ENCODE measurements around the gene TMEM181. TPM values are rescaled to one million over a fixed set of nuclear protein-coding genes. Genes with fewer than 3 reads are reported as not detected.

The TMEM181 gene
- total RNA-seq, 1 donor from 2014 or later = 42.2 TPM

GRCh38 chr6:158621694-158622544, 62.0 kb downstream of the TMEM181 start:
- peak overlapping the region; percentile 17 for H3K27ac Mint-ChIP-seq (ENCODE audit: unreplicated experiment)
- peaks cover 32% of the 10 kb centered on the region for H3K36me3 Mint-ChIP-seq (ENCODE audit: low read depth)
- no peaks in the 10 kb centered on the region for H3K27me3 Mint-ChIP-seq (ENCODE audit: low read depth)

DNA sequence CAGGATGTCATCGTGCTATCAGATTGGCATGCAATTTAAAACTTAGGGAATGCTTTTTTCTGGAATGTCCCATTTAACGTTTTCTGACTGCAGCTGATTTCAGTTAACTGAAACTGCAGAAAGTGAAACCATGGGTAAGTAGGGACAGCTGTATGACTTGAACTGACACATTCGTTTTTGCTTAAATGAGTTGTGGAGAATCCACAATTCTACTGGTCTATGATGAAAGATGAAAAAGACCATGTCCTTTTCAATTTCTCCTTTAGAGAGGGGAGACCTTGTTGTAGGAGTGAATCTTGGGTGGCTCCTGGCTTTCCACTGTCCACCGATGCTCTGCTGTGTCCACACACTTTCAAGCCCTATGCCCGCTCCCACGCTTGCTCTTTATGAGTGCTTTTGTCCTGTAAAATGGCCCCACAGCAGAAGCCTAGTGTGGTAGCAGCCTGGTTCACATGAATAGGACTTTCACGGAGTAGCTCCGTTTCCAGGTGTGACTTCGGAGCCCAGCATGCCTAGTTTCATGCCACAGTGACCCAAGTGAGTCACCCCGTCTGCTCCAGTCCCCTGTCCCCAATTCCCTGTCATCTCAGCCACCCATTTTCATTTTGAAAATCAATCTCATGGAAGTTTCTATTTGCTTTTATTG, 62.8 kb downstream of the TMEM181 start:
- H3K9me3 Mint-ChIP-seq (ENCODE audit: low read depth) = no peaks in the 10 kb centered on the region
- no peak overlapping the region for H3K4me3 Mint-ChIP-seq (ENCODE audit: unreplicated experiment)
- H3K27ac Mint-ChIP-seq (ENCODE audit: unreplicated experiment) = no peak overlapping the region
- no peak for DNase-seq (ENCODE audit: low spot score)
- peaks cover 31% of the 10 kb centered on the region for H3K36me3 Mint-ChIP-seq (ENCODE audit: low read depth)
- TF ChIP-seq, protein P1, sequence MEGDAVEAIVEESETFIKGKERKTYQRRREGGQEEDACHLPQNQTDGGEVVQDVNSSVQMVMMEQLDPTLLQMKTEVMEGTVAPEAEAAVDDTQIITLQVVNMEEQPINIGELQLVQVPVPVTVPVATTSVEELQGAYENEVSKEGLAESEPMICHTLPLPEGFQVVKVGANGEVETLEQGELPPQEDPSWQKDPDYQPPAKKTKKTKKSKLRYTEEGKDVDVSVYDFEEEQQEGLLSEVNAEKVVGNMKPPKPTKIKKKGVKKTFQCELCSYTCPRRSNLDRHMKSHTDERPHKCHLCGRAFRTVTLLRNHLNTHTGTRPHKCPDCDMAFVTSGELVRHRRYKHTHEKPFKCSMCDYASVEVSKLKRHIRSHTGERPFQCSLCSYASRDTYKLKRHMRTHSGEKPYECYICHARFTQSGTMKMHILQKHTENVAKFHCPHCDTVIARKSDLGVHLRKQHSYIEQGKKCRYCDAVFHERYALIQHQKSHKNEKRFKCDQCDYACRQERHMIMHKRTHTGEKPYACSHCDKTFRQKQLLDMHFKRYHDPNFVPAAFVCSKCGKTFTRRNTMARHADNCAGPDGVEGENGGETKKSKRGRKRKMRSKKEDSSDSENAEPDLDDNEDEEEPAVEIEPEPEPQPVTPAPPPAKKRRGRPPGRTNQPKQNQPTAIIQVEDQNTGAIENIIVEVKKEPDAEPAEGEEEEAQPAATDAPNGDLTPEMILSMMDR (IDR thresholded peaks at IDR 0.05) = no peak
- H3K27me3 Mint-ChIP-seq (ENCODE audit: low read depth) = no peaks in the 10 kb centered on the region
- H3K4me1 Mint-ChIP-seq (ENCODE audit: low read depth) = peaks cover 6% of the 10 kb centered on the region

More at GRCh38 chr6:158621694-158622544, 62.0 kb downstream of the TMEM181 start:
- no peaks in the 10 kb centered on the region for H3K9me3 Mint-ChIP-seq (ENCODE audit: low read depth)
- no peak for DNase-seq (ENCODE audit: low spot score)
- H3K4me1 Mint-ChIP-seq (ENCODE audit: low read depth) = peaks cover 6% of the 10 kb centered on the region
- H3K4me3 Mint-ChIP-seq (ENCODE audit: unreplicated experiment) = no peak overlapping the region
- TF ChIP-seq, protein P1 (IDR thresholded peaks at IDR 0.05) = no peak

- Mint-ChIP-seq H3K27ac (ENCODE audit: unreplicated experiment) (no peak overlapping the region), H3K27me3 (ENCODE audit: low read depth) (no peaks in the 10 kb centered on the region), H3K4me1 (ENCODE audit: low read depth) (peaks cover 6% of the 10 kb centered on the region), H3K36me3 (ENCODE audit: low read depth) (peaks cover 32% of the 10 kb centered on the region), H3K9me3 (ENCODE audit: low read depth) (no peaks in the 10 kb centered on the region), H3K4me3 (ENCODE audit: unreplicated experiment) (no peak overlapping the region)
- TF ChIP-seq, protein P1 (IDR thresholded peaks at IDR 0.05) = no peak
- no peak for DNase-seq (ENCODE audit: low spot score)
These were observed 65.1 kb downstream of the TMEM181 start for GRCh38 chr6:158624684-158625682.

DNA sequence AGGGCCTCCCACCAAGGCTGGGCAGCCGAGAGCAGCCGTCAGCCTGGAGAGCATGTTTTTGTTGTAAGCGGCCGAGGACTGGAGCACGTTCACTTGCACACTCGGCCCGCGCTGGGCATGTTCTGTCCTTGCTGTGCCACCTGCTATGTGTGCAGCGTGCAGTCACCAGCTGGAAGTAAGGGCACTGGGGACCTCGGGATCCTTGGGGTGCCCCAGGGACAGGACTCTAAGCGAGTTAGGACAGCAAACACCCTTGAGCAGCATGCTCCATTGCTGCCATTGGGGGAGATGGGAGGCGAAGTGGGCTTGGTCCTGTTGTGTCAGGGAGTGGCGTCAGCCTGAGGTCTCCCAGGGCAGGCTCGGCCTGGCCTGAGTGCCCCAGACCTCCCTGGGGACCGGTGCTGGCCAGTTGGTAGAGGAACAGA, 66.0 kb downstream of the TMEM181 start:
- TF ChIP-seq, protein P1 (IDR thresholded peaks at IDR 0.05) = no peak
- Mint-ChIP-seq H3K4me1 (ENCODE audit: low read depth) (peaks cover 11% of the 10 kb centered on the region), H3K36me3 (ENCODE audit: low read depth) (peaks cover 28% of the 10 kb centered on the region), H3K4me3 (ENCODE audit: unreplicated experiment) (no peak overlapping the region), H3K9me3 (ENCODE audit: low read depth) (no peaks in the 10 kb centered on the region), H3K27me3 (ENCODE audit: low read depth) (no peaks in the 10 kb centered on the region), H3K27ac (ENCODE audit: unreplicated experiment) (no peak overlapping the region)
- DNase-seq (ENCODE audit: low spot score) = no peak

All from chondrocyte (in vitro differentiated cells).